Measurements from ENCODE around the gene GOLPH3. TPM values are rescaled to one million over a fixed set of nuclear protein-coding genes. Genes with fewer than 3 reads are reported as not detected.

GOLPH3 gene
- total and polyA plus RNA-seq, 7 donors, result 23.0 to 55.3 (median 31.0) TPM

DNA sequence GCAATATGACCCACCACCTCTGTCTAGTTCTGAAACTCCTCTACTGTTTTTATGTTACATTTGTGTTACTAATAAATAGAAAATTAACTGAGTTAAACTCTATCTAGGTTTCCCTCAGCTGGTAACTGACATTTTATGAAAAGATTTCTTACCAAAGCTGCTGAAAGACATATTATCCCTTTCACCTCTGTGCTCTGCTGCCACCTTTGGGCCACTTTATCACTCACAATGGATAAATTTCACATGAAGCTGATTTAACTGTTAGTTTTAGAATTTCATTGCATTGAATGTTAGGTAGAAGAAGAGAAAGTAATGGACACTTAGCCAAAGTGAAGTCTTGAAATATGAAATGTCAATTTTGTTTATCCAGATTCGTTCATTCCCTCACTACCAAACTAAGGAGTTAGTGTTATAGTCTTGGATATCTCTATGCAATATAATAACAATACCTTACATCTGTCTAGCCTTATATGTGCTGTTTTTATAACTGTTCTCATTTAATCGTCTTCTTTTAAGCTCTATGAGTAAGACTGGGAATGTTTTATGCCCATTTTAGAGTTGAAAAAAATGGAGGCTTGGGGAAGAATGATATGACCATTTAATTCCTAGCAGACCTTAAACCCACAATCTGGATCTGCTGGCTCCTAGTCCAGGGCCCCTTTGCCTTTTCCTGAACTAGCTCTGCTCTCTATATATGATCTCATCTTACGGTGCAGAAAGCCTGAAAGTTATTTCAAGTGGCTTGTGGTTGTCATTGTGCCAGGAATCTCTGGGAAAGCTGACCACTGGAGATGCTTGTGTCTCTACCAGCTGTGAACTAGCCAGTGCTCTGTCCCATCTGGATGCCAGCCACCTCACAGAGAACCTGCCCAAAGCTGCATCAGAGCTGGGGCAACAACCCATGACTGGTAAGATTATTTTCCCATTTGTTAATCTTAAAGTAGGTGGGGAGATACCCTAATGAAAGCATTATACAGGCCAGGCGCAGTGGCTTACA lies 97.1 kb downstream of the GOLPH3 start:
- intact Hi-C loops (cut with DNase I), result loop anchor here (2.0 to 5.0 kb wide), 3 partner anchors 145 to 252 kb away; no protein-coding TSS in a partner anchor
- DNase-seq (peak in 1 of 2 donors; percentile 39), ATAC-seq (peak; percentile 87 to 95 (median 88))
- no peaks in the 10 kb centered on the region for H3K9me3 ChIP-seq
- TF ChIP-seq, protein P1, sequence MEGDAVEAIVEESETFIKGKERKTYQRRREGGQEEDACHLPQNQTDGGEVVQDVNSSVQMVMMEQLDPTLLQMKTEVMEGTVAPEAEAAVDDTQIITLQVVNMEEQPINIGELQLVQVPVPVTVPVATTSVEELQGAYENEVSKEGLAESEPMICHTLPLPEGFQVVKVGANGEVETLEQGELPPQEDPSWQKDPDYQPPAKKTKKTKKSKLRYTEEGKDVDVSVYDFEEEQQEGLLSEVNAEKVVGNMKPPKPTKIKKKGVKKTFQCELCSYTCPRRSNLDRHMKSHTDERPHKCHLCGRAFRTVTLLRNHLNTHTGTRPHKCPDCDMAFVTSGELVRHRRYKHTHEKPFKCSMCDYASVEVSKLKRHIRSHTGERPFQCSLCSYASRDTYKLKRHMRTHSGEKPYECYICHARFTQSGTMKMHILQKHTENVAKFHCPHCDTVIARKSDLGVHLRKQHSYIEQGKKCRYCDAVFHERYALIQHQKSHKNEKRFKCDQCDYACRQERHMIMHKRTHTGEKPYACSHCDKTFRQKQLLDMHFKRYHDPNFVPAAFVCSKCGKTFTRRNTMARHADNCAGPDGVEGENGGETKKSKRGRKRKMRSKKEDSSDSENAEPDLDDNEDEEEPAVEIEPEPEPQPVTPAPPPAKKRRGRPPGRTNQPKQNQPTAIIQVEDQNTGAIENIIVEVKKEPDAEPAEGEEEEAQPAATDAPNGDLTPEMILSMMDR (IDR thresholded peaks at IDR 0.05), result peak; percentile 79
- 21 to 24% (median 23%) methylated on average over 4 of the region's 4 CpGs for WGBS, 3 donors
- H3K4me3 ChIP-seq, result no peak overlapping the region
- no peak overlapping the region for H3K27ac ChIP-seq
- peaks cover 8% of the 10 kb centered on the region for H3K4me1 ChIP-seq
- peaks cover 0 to 5% of the 10 kb centered on the region in 2 donors for H3K36me3 ChIP-seq (ENCODE audit: insufficient read depth in 1 of 2, low read depth in 1 of 2)
- H3K27me3 ChIP-seq (ENCODE audit: insufficient read depth in 3 of 3, low read length in 2 of 3), result no peaks in the 10 kb centered on the region

Other genes with a start within 250 kb of the GOLPH3 start
- gene MTMR12, start 138.6 kb upstream of the GOLPH3 start, total RNA-seq, result 1 to 10 TPM; 8.2 to 8.9 (median 8.6) TPM
- gene MTMR12, start 138.6 kb upstream of the GOLPH3 start, polyA plus RNA-seq, result 1 to 10 TPM; 2.4 to 6.6 (median 6.6) TPM